GM19099 (cell line): Measurements from ENCODE around the gene HIVEP2.
A peak's percentile ranks its signal among the peaks of the same experiment; 100 is the strongest.

Experiments
- POLR2A ChIP-seq: IDR thresholded peaks from 3 replicates; pipeline ENCODE4 v1.6.1; 2011; ENCODE audit warnings: low read depth; ENCODE audit not compliant: insufficient read length; ENCODE audit errors: extremely low read depth

Gene HIVEP2

GRCh38 chr6:142934599-142934998, 10.4 kb downstream of the HIVEP2 start:
- no peak for TF ChIP-seq POLR2A

GRCh38 chr6:142934106-142934505, 10.9 kb downstream of the HIVEP2 start:
- no peak for TF ChIP-seq POLR2A

DNA sequence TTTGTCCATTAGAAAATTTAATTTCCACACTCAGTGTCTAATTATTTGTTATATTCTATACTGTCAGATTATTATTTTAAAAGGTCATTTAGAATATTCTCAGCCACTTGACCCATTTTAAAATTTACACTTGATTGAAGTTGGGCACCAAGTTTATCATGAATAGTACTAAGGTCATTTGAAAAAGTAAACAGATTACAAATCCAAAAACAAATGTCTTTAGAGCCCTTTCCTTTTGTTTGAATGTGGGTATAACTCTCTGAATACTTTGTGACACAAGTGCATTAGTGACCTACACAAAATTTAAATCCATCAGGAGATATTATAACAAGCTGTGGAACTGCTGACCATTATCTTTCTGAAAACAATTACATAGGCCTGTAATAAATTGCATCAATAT, 11.3 kb downstream of the HIVEP2 start:
- TF ChIP-seq POLR2A: no peak

- TF ChIP-seq POLR2A: no peak
Measured at GRCh38 chr6:142932889-142933288, 12.1 kb downstream of the HIVEP2 start.

DNA sequence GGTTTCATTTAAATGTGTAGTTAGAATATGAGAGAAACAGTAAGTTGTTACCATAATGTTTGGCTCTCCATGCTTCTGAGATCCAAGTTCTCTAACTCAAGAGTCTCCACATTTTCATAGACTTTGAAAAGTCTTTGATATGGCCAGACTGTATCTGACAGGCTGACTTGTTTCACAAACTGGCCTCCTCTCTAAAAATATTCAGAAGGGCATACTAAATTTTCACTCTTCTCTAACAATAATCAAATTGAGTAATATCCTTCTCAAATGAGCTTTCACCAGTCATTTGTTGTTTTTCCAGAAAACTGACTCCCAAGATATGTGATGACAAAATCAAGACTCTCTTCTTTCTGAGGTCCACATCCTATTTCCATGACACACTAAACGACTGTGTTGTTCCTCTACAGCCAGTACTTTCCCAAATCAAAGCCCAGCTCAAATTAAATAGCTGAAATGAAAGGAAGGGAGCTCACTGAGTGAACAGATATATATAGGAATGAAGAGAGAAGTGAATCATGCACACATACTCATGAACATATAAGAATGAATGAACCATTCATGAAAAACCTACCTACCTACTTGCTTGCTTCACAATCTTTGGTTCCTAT, 15.1 kb downstream of the HIVEP2 start:
- TF ChIP-seq POLR2A: no peak

DNA sequence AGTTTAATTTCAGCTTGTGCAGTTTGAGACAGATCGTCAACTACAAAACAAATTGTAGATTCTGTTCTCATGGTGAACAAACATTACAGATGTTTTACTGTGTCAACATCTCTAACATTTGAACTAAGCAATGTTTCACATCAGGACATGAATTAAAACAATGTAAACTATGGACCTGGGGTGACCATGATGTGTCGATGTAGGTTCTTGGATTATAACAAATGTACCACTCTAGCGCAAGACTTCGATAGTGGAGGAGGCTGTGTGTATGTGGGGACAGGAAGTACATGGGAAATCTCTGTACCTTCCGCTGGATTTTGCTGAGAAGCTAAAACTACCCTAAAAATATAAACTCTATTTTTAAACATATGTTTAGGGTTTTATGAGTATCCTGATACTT, 17.1 kb downstream of the HIVEP2 start:
- no peak for TF ChIP-seq POLR2A

GRCh38 chr6:142927271-142927580, 17.8 kb downstream of the HIVEP2 start:
- TF ChIP-seq POLR2A: no peak

DNA sequence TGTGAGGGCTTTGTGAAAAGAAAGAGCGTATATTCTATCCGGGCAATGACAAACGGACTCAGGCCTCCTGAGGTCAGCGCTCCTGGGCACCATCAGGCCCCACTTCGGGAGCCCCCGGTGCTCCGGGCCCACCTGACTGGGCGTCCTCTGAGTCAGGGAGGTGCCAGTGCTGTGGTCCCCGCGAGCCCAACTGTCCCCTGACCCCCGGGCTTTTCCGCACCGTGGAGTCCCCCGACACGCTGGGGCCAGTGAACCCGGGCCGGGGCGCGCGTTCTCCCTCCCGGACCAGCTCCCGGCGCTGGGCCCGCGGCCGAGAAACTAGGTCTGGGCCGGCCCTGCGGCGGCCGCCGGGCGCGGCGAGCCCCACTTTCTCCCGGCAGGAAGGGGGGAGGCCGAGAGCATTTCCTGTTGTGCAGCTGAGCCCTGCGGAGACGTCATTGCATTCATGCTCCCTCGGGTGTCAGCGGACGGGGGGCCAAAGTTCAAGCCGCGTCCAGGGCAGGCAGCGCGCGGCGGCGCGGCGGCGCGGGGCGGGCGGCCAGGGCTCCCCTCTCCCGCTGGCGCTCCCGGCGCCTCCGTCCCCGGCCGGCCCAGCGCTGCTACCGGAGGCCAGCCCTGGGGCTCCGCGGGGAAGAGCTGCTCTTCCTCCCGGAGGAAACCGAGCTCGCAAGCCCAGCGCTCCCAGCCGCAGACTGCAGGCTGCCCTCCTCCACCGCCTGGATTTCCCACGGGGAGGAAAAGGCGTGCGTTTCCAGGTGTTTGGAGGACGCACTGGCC, 18.3 kb downstream of the HIVEP2 start:
- TF ChIP-seq POLR2A: peak; percentile 62

- no peak for TF ChIP-seq POLR2A
Measured at GRCh38 chr6:142926177-142926493, 18.8 kb downstream of the HIVEP2 start.

GRCh38 chr6:142925575-142926110, 19.3 kb downstream of the HIVEP2 start:
- no peak for TF ChIP-seq POLR2A

- TF ChIP-seq POLR2A: no peak
Measured at GRCh38 chr6:142918339-142919042, 26.5 kb downstream of the HIVEP2 start.

GRCh38 chr6:142916881-142917280, 28.1 kb downstream of the HIVEP2 start:
- no peak for TF ChIP-seq POLR2A

- no peak for TF ChIP-seq POLR2A
Measured at GRCh38 chr6:142914937-142915697, 29.9 kb downstream of the HIVEP2 start.

GRCh38 chr6:142914369-142914768, 30.6 kb downstream of the HIVEP2 start:
- no peak for TF ChIP-seq POLR2A

GRCh38 chr6:142913511-142914047, 31.4 kb downstream of the HIVEP2 start:
- TF ChIP-seq POLR2A: peak; percentile 29

GRCh38 chr6:142913036-142913510, 31.9 kb downstream of the HIVEP2 start:
- TF ChIP-seq POLR2A: no peak

DNA sequence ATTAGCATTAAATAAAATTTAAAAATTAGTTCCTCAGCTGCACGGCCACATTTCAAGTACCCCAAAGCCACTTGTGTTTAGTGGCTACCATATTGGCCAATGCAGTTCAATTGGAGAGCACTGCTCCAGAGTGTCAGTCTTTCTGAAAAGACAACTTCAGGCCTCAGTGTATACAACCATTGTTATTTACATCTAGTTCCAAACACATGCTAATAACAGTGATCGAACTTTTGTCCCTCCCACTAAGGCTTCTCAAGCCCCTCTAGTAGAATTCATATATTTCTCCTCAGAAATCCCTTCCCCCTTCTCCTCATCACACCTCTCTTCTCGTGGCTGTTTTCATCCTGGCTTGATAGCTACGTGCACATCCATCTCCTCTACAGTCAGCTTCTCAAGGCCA, 32.9 kb downstream of the HIVEP2 start:
- TF ChIP-seq POLR2A: no peak
